Measurements from ENCODE around the gene CFAP91.

CFAP91 gene

GRCh38 chr3:119746423-119746822 is 43.6 kb downstream of the CFAP91 start:
- peak in 1 of 2 experiments; percentile 7 for DNase-seq

DNA sequence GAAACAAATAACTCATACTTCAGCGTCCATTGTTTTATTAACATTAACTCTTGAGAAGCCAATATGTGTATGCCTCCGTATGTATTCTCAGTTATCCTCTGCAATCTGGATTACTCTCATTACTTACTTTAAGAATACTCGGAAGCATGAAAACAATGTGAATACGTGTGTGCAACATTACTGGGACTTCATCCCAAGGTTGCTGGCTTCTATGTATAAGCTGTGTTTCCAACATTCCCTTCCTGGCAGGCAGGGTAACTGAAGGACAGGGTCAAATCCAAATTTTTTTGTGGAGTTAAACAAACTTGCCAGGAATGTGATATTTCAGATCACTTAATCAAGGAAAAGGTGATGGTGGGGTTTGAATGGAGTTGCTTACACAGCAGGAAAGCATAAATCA is 44.5 kb downstream of the CFAP91 start:
- no peak for DNase-seq

DNA sequence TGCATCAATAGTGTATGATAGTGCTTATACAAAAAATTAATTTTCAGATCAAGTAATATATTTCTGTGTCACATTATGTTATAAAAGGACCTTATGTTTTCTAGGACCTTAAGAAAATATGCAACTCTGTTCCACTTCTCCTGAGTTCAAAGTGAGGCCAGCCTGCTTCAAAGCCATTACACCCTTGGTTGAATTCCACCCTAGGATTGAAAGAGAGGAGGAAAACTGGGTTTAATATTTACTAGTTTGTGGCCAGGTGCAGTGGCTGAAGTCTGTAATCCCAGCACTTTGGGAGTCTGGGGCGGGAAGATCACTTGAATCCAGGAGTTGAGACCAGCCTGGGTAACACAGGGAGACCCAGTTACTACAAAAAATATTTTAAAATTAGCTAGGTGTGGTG is 46.2 kb downstream of the CFAP91 start:
- DNase-seq, result no peak

DNA sequence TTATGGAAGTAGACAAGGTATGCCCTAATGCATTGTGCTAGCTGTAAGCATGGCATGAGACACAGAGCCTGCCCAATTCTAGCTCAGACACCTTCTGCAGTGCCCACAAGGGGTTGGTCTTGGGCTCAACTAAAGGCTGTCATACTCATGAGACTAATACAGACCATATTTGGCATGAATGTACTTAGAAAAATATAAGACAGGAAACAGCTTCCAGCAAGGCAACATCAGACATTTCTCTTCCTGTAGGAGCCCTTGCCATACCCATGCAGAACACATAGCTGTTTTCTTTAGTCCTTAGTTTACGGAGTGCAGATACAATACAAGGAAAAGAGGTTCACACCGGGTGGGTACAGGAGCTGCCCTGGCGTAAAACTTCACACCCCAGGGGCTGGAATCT is 48.6 kb downstream of the CFAP91 start:
- no peak for DNase-seq

All from Kasumi-1 (cell line).